NCI-H2196 (cell line): ENCODE measurements around the gene PRSS22.

Experiments used
- DNase-seq: peaks from one replicate; lab custom pipeline; 2025; ENCODE audit not compliant: unreplicated experiment; lab: John Stamatoyannopoulos, UW

Gene PRSS22

DNA sequence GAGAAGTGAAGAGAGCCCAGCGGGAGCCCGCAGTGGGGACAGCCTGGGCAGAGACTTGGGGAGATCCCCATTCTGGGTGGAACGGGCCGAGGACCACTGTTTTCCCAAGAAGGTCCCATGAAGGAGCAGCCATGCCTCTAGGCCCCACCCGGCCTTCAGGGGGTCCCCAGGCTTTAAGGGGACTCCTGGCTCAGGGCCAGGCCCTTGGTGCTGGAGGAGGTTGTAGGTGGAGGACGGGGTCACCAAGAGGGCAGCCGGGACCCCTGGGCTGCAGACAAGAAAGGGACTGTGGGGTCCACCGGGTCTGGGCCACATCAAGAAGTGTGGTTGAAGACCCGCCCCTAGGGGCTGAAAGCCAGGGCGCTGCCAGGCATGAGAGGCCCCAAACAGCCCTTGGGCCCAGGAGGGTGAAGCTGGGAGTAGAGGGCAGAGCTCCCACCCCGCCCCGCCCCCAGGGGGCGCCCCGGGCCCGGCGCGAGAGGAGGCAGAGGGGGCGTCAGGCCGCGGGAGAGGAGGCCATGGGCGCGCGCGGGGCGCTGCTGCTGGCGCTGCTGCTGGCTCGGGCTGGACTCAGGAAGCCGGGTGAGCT lies 41.1 kb downstream of the PRSS22 start, which contains the start of gene PRSS21:
PRSS21 (plus strand) TSS at position 487 of the 589 bp plus-strand sequence; CDS start at position 519, 32 bp downstream.
- no peak for DNase-seq

DNA sequence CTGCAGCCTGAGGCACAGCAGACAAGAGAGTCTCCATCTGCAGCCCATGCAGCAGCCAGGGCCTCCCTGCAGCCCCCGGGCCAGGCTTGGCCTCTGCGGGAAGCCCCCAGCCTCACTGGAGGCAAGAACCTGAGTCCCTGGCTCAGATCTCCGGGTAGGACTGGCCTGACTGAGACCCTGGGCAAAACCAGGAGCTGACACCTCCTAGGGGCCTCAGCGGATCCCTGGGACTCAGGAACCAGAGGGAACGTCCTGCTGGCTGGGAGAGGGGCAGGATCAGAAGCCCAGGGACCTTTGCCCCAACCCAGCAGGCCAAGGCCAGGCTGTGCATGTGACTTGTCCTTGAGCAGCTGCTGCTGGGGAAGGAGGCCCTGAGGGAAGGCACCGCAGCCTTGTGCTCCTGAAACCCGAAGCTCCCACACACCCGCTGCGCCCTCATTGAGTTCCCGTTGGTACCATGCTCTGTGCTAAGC lies 42.6 kb downstream of the PRSS22 start:
- DNase-seq: no peak

DNA sequence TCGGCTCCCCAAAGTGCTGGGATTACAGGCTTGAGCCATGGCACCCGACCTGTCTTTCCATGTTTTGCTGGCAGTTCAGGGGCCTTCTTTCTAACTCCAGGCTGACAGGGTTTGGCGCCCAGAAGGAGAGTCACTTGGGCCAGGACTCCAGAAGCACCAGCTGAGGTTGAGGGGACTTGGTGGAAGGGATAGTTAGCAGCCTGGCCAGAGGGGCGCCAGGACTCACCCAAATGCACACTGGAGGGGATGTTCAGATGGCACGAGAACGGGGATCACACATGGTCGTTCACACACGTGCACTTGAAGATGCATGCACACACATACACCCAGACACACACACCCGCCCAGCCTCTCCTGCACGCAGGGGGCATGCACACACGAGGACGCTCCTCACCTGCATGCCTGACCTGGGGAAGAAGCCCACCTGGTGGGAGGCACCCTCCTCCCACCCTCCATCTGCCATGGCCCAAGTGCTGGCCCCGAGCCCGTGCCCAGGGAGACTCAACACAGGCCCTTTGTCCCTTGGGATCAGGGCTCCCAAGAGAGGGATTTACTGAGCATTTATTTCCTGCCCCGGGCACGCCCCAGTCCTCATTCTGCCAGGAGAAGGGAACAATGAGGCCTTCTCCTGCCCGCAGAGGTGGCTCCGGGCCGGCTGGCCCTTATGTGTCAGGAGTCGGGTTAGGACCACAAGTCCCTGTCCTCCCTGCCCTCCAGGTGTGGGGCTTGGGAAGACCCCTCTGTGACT lies 43.2 kb downstream of the PRSS22 start:
- DNase-seq: no peak

DNA sequence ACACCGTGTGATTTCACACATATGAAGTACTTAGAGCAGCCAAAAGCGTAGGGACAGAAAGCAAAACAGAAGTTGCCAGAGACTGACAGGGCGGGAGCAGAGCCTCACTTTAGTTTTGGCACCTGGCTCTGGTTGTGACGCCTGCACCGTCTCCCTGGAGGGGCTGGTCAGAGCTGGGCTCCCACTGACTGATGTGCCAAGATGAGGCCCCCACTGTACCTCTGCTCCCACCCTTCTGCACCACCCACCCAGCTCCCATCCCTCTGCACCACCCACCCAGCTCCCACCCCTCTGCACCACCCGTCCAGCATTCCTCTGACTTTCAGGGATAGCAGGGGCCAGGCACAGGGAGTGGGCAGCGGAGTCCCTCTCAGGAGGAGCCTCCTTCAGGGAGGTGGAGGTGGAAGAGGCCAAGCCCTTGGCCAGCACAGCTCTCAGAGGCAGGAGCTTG lies 44.2 kb downstream of the PRSS22 start:
- no peak for DNase-seq

DNA sequence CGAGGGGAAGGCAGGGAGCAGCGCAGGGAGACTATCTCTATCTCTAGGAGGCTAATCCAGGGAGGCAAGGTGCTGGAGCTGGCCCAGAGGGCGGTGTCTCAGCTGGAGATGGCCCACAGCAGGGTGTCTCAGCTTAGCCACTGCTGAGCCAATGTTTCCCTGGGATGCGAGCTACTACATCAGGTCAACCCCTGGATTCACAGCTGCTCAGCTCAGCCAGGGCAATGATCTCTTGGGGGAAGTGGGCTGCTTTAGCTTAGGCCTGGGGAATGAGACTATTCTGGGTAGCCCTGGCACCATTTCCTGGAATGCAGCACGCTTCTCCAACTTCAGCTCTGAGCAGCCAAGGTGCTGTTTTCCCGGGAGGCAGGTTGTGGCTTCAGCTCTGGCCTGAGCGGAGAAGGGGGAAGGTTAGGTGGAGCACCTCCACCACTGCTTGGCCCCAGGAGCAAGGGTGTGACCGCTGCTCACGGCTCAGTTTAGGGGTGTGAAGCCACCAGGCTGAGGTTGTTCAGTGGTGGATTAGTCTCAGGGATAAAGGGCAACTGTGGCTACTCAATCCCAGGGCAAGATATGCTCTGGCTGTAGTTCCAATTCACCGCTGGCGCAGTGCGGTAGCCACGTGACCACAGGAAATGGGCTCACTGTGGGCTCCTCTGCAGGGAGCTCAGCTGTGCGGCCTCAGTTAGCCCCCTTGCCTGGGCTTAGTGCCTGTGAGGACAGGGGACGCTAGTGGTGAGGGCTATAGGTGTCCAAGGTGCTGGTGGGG lies 46.1 kb downstream of the PRSS22 start:
- DNase-seq: no peak

DNA sequence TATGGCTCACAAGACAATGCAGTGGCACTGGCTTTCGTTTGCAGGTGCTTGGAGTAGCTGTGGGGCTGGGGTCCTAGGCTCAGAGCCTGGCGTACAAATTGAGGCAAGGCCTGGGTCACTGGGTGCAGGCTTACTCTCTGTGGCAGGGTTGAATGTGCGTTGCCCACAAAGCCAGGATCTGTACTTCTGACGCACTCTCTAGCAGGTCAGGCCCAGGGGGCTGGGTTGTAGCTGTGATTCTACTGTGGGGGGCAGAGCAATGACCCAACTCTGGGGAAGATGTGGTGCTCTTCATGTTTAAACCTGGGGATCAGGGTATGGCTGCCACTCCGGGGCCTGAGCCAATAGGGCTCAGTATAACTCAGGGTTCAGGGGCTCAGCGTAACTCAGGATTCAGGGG lies 47.3 kb downstream of the PRSS22 start:
- DNase-seq: no peak

DNA sequence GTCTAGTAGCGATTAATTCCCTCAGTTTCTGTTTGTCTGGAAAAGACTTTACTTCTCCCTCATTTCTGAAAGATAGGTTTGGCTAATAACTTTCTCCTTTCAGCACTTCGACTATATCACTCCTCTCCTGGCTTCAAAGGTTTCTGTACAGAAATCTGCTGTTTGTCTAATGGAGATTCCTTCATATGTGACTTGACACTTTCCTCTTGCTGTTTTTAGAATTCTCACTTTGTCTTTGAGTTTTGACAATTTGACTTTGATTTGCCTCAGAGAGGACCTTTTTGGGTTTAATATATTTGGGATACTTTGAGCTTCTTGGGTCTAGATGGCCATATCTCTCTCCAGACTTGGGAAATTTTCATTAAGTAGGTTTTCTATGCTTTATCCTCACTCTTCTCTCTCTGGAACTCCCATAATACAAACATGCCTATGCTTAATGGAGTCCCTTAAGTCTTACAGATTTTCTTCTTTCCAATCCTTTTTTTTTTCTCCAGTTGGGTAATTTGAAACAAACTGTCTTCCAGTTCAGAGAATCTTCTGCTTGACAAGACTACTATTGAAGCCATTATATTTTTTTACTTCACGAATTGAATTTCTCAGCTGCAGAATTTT lies 48.7 kb downstream of the PRSS22 start:
- no peak for DNase-seq

DNA sequence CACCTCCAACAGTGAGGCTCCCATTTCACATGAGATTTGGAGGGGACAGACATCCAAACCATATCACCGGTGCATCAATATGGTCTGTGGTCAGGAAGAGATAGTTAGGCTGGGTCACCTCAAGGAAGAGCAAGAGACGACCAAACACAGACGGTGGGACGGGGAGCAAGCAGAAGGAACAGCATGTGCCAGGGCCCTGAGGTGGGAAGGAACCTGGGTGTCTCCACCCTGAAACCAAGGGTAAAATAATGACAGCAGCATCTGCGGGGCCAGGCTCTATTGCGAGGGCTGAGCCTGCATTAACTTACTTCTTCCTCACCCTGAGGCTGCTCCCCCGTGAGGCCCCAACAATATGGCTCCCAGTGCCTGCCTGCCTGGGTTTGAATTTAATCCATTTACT lies 49.8 kb downstream of the PRSS22 start:
- no peak for DNase-seq

DNA sequence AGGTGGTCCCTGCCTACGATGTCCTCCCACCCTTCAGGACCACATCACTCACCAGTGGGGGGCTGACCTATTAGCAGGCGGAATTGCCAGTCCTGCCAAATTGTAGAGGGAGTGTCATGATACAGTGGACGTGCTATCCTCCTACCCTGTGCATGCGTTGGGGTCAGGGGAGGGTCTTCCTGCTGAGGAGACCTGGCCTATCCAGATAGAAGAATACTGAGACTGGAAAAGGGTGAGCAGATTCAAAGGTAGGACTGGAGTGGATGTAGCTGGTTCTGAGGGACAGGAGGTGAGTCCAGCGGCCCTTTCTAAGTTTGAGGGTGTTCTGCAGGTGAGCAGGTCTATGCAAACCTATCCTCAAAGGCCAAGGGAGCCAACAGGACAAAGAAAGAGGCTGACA lies 51.7 kb downstream of the PRSS22 start:
- no peak for DNase-seq

DNA sequence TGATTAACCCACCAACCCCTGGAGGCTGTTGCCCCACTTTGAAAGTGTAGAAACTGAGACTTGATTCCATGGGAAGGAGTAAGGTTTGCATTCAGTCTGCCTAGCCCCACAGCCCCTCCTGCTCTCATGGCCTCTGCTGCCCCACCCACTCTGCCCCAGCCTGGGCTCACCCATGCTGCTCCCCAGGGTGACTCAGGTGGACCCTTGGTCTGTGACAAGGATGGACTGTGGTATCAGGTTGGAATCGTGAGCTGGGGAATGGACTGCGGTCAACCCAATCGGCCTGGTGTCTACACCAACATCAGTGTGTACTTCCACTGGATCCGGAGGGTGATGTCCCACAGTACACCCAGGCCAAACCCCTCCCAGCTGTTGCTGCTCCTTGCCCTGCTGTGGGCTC lies 53.2 kb downstream of the PRSS22 start:
- DNase-seq: no peak

DNA sequence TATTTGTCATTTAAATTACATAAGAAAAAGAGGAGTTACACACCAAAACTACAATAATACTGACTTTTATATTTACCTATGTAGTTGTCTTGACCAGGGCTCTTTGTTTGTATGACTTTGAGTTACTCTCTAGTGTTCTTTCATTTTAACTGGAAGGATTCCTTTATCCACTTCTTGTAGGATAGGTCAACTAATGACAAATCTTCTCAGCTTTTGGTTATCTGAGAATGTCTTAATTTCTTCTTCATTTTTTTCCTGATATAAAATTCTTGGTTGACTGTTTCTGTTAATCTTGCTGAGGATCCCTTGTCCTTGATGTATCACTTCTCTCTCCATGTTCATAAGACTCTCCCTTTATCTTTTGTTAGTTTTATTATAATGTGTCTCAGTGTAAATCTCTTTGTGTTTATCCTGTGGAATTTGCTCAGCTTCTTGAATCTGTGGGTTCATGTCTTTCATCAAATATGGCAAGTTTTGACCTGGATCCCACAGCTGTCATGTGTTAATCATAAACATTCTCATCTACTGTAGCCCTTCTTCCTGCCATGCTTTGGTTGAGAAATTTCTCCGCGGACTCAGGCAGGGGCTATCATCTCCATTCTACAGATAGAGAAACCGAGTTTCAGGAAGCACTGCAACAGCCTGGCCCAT lies 54.3 kb downstream of the PRSS22 start:
- no peak for DNase-seq
